ACHN (cell line): ENCODE data around the gene SYNE1.

Experiments used
- DNase-seq: peaks from one replicate; pipeline ENCODE4 v3.0.0-alpha.2; 2015
- in situ Hi-C: cut with HindIII; loops from 2 replicates; pipeline ENCODE4 v1.10.0; 2017; ENCODE audit warnings: low sequenced_read_pairs, low pct_ligation_motif_present, low pct_unique_long_range_greater_than_20kb

Gene SYNE1

GRCh38 chr6:152241013-152241766 lies 396.0 kb downstream of the SYNE1 start:
- no peak for DNase-seq
- in situ Hi-C loops, result no loop called here

GRCh38 chr6:152240436-152240835 lies 396.7 kb downstream of the SYNE1 start:
- DNase-seq, result no peak
- in situ Hi-C loops, result no loop called here

GRCh38 chr6:152236370-152237097 lies 400.6 kb downstream of the SYNE1 start:
- in situ Hi-C loops, result no loop called here
- DNase-seq, result no peak

DNA sequence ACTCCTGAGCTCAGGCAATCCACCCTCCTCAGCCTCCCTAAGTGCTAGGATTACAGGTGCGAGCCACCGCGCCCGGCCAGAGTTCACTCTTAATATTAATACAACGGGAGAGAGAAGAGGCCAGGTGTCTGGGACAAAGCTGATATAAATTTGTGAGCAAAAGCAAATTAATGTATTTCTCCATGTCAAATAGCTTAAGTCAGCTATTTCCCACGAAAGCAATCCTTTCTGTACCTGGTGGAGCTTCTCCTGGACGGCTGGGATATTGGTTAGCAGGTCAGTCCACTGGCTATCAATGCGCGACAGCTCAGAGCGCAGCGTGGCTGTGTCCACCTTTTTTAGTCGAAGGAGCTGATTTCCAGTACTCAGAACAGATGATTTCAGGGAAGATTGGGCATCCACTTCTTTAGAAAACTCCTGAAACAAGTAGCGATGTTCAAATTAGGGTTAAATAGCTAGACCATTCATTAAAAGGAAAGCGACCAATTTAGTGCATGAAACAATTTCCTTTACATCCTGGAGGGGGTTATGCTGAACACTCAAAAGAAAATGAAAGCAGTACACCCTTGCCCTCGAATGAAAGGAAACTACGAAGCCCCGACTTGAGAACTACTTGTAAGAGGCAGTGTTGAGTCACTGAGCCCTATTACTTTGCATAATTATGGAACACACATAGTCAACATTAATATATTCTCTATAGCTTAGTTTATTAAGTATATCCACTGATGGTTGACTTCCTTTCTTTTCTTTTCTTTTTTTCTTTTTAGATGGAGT lies 403.4 kb downstream of the SYNE1 start:
- in situ Hi-C loops, result no loop called here
- no peak for DNase-seq

DNA sequence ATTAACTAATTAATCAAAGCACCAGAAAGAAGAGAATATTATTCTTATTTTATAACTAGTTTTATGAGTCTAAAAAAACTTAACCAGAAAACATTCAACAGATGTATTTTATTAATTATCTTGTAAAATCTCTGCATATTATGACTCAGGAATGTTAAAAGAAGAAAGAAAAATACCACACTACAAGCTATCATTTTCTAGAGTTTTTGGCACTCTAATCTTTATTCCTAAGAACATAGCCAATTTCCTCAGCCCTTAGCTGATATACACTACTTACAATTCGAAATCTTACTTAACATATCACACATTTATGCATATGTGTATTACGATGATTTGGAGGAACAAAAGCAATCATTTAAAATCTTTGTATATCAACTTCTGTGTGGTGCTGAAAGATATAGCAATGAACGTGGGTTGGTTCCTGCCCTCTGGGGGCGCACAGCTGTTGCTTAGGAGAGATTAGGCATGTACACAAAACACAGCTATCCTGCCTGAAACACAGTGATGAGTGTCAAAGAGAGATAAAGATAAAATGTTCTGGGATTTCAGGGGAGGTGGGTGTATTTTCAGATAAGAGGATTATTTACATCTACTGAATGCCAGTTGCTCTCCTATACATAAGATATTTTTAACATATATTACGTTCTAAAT lies 404.5 kb downstream of the SYNE1 start:
- DNase-seq, result no peak
- in situ Hi-C loops, result no loop called here

GRCh38 chr6:152229330-152229729 lies 407.8 kb downstream of the SYNE1 start:
- no peak for DNase-seq
- in situ Hi-C loops, result no loop called here

GRCh38 chr6:152226119-152226518 lies 411.0 kb downstream of the SYNE1 start:
- in situ Hi-C loops, result no loop called here
- no peak for DNase-seq

DNA sequence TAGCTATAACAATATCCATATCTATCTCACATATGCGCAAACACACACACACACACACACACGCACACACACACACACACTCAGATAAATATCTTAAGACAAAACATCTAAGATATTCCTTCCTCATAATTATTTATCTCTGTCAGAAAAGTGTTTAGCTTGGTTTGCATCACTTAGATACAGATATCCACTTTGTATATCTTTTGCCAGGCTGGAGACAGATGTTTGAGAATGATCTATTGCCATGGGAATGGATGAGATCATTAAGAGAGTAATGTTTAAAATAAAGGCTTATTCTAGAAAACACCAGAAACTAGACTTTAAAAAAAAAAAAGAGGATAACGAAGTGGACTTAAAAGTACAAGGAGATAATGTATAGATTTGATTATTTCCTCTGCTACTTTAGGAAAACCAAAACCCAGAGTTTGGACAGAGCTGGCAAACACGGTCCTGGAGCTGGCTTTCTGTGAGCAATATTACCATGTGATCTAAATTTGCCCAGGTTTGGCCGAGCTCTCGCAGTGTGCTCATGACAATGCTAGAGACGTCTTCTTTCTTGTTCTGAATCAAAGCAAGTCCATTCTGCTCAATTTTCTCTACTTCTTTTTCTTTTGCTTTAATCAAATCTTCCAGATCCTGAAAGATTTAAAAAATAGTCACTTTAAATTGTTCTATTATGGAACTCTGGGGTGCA lies 411.8 kb downstream of the SYNE1 start:
- in situ Hi-C loops, result no loop called here
- DNase-seq, result no peak

GRCh38 chr6:152223636-152224035 lies 413.5 kb downstream of the SYNE1 start:
- no peak for DNase-seq
- in situ Hi-C loops, result no loop called here

- DNase-seq, result no peak
- in situ Hi-C loops, result no loop called here
Observed at GRCh38 chr6:152221806-152222628, 415.1 kb downstream of the SYNE1 start.

DNA sequence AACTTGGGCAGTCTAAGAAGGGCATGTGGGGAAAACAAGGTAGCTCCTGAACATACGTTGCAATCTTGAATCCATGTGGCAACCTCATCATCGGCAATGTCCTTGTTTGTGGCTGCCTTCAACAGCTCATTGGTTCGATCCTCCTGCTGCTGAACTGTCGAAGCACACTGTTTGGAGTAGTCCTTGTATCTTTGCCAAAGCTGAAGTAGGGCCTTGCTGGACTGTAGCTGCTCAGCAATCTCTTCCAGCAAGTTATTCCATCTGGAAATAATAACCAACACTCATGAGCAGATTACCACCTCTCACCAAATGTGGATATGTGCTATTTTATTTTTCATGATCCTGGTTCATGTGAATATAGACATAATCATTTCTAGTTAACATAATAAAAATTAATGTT lies 416.4 kb downstream of the SYNE1 start:
- in situ Hi-C loops, result no loop called here
- no peak for DNase-seq

DNA sequence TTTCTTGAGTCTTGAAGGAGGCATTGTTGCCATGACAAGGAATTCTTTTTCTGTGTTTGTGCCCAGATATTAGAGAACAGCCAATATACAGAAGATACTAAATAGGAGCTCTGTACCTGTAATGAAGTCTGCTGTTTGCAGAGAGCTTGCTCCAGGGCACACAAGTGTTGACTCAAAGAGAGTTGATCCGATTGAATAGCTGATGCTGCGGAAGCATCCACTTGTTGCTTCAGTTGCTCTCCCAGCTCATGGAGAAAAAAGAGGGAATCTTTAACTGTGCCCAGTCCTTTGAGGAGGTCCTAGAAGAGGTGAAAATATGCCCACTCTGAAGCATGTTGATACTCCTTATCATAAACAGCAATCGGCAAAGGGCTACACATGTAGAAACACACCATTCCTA lies 418.3 kb downstream of the SYNE1 start:
- in situ Hi-C loops, result no loop called here
- no peak for DNase-seq

GRCh38 chr6:152212437-152212836 lies 424.7 kb downstream of the SYNE1 start:
- in situ Hi-C loops, result no loop called here

DNA sequence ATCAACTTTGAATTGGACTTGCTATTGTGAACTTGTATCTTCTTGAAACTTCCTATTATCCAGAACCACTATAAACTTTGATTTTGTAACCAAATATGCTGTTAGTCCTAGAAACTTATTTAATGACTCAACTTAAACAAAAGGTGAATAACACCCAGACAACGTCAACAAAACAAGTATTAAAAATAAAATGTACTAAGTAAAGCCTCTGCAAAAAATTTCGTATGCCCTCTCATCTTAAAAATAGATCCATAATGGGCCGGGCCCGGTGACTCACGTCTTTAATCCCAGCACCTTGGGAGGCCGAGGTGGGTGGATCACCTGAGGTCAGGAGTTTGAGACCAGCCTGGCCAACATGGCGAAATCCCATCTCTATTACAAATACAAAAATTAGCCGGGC lies 428.0 kb downstream of the SYNE1 start:
- DNase-seq, result no peak
- in situ Hi-C loops, result no loop called here

More at GRCh38 chr6:152212437-152212836, 424.7 kb downstream of the SYNE1 start:
- DNase-seq, result no peak

DNA sequence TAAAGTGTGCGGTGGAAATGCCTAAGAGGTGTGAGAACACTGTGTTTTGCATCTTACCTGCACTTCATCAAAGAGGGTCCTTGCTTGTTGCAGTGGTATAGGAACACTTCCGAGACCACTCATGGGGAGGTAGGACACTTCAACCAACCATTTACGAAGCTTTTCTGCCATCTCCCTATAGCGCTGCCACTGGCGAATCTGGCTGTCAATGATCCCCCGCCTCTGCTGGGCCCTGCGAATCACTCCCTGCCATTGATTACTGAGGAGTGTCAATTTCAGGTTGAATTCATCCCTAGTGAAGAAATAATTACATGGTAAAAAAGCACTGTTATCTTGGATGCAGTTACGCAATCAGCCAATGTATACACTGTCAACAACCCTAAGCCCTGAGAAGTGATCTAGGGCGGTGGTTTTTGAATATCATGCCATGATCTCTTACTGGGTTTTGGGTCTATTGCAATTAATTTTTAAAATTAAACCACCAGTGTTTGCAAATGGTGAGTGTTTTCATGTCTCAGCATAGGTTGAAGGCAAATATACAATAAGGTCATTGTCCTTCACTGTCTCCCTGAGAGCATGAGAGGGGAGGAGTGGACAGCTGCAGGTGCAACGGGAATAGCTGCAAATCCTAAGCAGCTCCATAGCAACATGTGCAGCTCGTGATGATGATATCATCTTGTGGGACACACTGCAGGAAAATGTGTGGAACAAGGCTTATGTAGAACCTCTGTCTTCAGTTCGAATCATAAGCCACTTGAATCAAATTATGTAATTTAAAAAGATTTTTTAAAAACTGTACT lies 429.0 kb downstream of the SYNE1 start:
- DNase-seq, result no peak
- in situ Hi-C loops, result no loop called here

GRCh38 chr6:152206072-152206818 lies 430.9 kb downstream of the SYNE1 start:
- DNase-seq, result peak; percentile 19
- in situ Hi-C loops, result no loop called here
